Measurements from ENCODE around the gene MAMDC2. TPM values are rescaled to one million over a fixed set of nuclear protein-coding genes. Genes with fewer than 3 reads are reported as not detected.
A peak's percentile ranks its signal among the peaks of the same experiment; 100 is the strongest.
"Not testable (repeated sequence)": the region's sequence is repeated elsewhere in the genome, so short reads cannot be mapped to it uniquely, and the experiment has no call there.

Gene MAMDC2
- total and polyA plus RNA-seq, 5 donors from 2014 or later = 0.10 TPM; not detected in 4

GRCh38 chr9:70245952-70246351 lies 202.3 kb downstream of the MAMDC2 start:
- not testable (repeated sequence) for H3K4me1 Mint-ChIP-seq; ATAC-seq (ENCODE audit: low read depth in 2 of 2); H3K9me3 Mint-ChIP-seq

DNA sequence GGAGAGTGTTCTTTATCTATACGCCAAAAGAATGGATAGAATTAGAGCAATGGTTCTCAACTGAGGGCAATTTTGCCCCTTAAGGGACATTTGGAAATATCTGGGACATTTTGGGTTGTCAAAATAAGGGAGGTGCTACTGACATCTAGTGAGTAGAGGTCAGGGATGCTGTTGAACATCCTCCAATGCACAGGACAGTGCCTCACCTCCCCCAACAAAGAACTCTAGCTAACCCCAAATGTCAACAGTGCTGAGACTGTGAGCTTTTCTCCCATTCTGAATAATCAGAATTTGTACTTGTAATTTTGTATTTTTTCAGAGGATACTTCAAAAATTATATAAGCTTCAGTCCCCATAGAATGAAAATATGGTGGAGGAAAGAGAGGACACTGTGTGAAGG lies 206.6 kb downstream of the MAMDC2 start:
- H3K27ac Mint-ChIP-seq = peak overlapping the region in 1 of 3 donors; percentile 3
- no peak for ATAC-seq (ENCODE audit: low read depth in 2 of 2)

More at GRCh38 chr9:70245952-70246351, 202.3 kb downstream of the MAMDC2 start:
- H3K27me3 ChIP-seq (ENCODE audit: control insufficient read depth, insufficient read depth, low read length); H3K4me3 ChIP-seq (ENCODE audit: low read depth, low read length); H3K4me1 ChIP-seq (ENCODE audit: control insufficient read depth, insufficient read depth, low read length, poor library complexity, severe bottlenecking); H3K36me3 ChIP-seq (ENCODE audit: control insufficient read depth, insufficient read depth, low read length); H3K27ac ChIP-seq (ENCODE audit: insufficient read depth, low read length, poor library complexity, severe bottlenecking); H3K4me3 Mint-ChIP-seq; DNase-seq; H3K36me3 Mint-ChIP-seq; H3K27ac Mint-ChIP-seq; H3K9me3 ChIP-seq (ENCODE audit: control insufficient read depth in 2 of 2, low read length in 2 of 2): not testable (repeated sequence)
- peaks cover 38% of the 10 kb centered on the region for H3K27me3 Mint-ChIP-seq

GRCh38 chr9:70255486-70255885 lies 211.8 kb downstream of the MAMDC2 start:
- ATAC-seq (ENCODE audit: low read depth in 2 of 2) (no peak), DNase-seq (no peak)
- no peak overlapping the region for H3K27ac ChIP-seq (ENCODE audit: insufficient read depth, low read length, poor library complexity, severe bottlenecking)
- H3K27ac Mint-ChIP-seq = peak overlapping the region in 2 of 3 donors; percentile 22 to 33
- H3K27me3 Mint-ChIP-seq = no peaks in the 10 kb centered on the region
- no peak overlapping the region for H3K4me3 ChIP-seq (ENCODE audit: low read depth, low read length)
- no peaks in the 10 kb centered on the region for H3K9me3 ChIP-seq (ENCODE audit: control insufficient read depth in 2 of 2, low read length in 2 of 2)
- H3K4me3 Mint-ChIP-seq = peak overlapping the region in 1 of 4 donors; percentile 0
- H3K27me3 ChIP-seq (ENCODE audit: control insufficient read depth, insufficient read depth, low read length) = no peaks in the 10 kb centered on the region
- H3K36me3 ChIP-seq (ENCODE audit: control insufficient read depth, insufficient read depth, low read length) = no peaks in the 10 kb centered on the region
- H3K4me1 ChIP-seq (ENCODE audit: control insufficient read depth, insufficient read depth, low read length, poor library complexity, severe bottlenecking) = peaks cover 22% of the 10 kb centered on the region
- no peaks in the 10 kb centered on the region for H3K9me3 Mint-ChIP-seq
- peaks cover 15 to 28% (median 20%) of the 10 kb centered on the region in 4 donors for H3K4me1 Mint-ChIP-seq
- no peaks in the 10 kb centered on the region for H3K36me3 Mint-ChIP-seq

More for the DNA sequence above, 206.6 kb downstream of the MAMDC2 start:
- Mint-ChIP-seq H3K4me3 (no peak overlapping the region), H3K27me3 (peaks cover 11% of the 10 kb centered on the region), H3K36me3 (no peaks in the 10 kb centered on the region), H3K4me1 (peaks cover 0 to 9% (median 2%) of the 10 kb centered on the region in 4 donors), H3K9me3 (no peaks in the 10 kb centered on the region)
- no peaks in the 10 kb centered on the region for H3K36me3 ChIP-seq (ENCODE audit: control insufficient read depth, insufficient read depth, low read length)
- H3K27ac ChIP-seq (ENCODE audit: insufficient read depth, low read length, poor library complexity, severe bottlenecking) = no peak overlapping the region
- no peaks in the 10 kb centered on the region for H3K9me3 ChIP-seq (ENCODE audit: control insufficient read depth in 2 of 2, low read length in 2 of 2)
- H3K27me3 ChIP-seq (ENCODE audit: control insufficient read depth, insufficient read depth, low read length) = no peaks in the 10 kb centered on the region
- no peak overlapping the region for H3K4me3 ChIP-seq (ENCODE audit: low read depth, low read length)
- no peak for DNase-seq
- no peaks in the 10 kb centered on the region for H3K4me1 ChIP-seq (ENCODE audit: control insufficient read depth, insufficient read depth, low read length, poor library complexity, severe bottlenecking)

DNA sequence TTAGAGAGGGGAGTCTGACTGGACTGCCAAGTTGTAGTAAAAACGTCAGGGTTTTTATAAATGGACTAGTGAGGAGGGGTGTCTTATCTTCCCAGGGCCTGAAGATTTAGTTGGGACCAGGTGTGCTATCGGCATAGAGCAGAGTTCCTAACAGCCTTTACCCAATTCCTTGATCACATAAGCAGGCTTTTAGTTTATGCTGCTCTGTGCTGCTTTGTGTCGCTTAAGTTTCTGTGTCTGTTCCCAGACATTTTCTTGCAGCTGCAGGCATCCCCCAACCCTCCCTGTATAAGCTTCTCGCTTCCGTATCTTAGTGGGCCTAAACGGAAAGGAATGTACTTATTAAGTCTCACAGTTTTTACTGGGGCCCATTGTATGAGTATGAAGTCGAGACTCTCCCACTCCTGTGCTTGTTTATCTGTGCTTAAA lies 212.5 kb downstream of the MAMDC2 start:
- Mint-ChIP-seq H3K9me3 (no peaks in the 10 kb centered on the region), H3K4me1 (peaks cover 21 to 34% (median 25%) of the 10 kb centered on the region in 4 donors), H3K4me3 (peak overlapping the region in 2 of 4 donors; percentile 0 to 69), H3K27me3 (no peaks in the 10 kb centered on the region), H3K27ac (peak overlapping the region in 2 of 3 donors; percentile 22 to 33), H3K36me3 (no peaks in the 10 kb centered on the region)
- no peak overlapping the region for H3K27ac ChIP-seq (ENCODE audit: insufficient read depth, low read length, poor library complexity, severe bottlenecking)
- ATAC-seq (ENCODE audit: low read depth in 2 of 2) (no peak), DNase-seq (no peak)
- no peaks in the 10 kb centered on the region for H3K36me3 ChIP-seq (ENCODE audit: control insufficient read depth, insufficient read depth, low read length)
- H3K9me3 ChIP-seq (ENCODE audit: control insufficient read depth in 2 of 2, low read length in 2 of 2) = no peaks in the 10 kb centered on the region
- H3K27me3 ChIP-seq (ENCODE audit: control insufficient read depth, insufficient read depth, low read length) = no peaks in the 10 kb centered on the region
- no peak overlapping the region for H3K4me3 ChIP-seq (ENCODE audit: low read depth, low read length)
- peaks cover 29% of the 10 kb centered on the region for H3K4me1 ChIP-seq (ENCODE audit: control insufficient read depth, insufficient read depth, low read length, poor library complexity, severe bottlenecking)

DNA sequence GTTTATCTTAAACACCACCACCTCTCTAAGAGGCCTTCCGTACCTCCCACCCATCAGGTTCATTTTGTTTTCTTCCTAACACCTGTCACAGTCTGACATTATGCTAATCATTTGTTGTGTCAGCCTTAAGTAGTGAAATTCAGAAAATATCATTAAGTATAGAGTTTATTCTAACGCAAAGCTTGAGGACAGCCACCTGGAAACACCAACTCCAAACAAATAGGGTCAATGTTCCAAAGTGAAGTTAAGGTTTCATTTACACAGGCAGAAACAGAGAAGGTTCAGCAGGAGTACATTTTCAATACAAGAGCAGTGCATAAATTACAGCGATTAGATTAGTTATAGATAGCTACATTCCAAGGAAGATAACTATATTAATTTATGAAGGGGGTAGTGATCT lies 213.9 kb downstream of the MAMDC2 start:
- peaks cover 35 to 48% (median 38%) of the 10 kb centered on the region in 4 donors for H3K4me1 Mint-ChIP-seq
- ATAC-seq (ENCODE audit: low read depth in 2 of 2) (no peak), DNase-seq (no peak)
- Histone ChIP-seq H3K27me3 (ENCODE audit: control insufficient read depth, insufficient read depth, low read length) (no peaks in the 10 kb centered on the region), H3K4me3 (ENCODE audit: low read depth, low read length) (peak overlapping the region; percentile 78), H3K4me1 (ENCODE audit: control insufficient read depth, insufficient read depth, low read length, poor library complexity, severe bottlenecking) (peaks cover 43% of the 10 kb centered on the region), H3K9me3 (ENCODE audit: control insufficient read depth in 2 of 2, low read length in 2 of 2) (no peaks in the 10 kb centered on the region), H3K36me3 (ENCODE audit: control insufficient read depth, insufficient read depth, low read length) (no peaks in the 10 kb centered on the region), H3K27ac (ENCODE audit: insufficient read depth, low read length, poor library complexity, severe bottlenecking) (peak overlapping the region; percentile 92)
- H3K27ac Mint-ChIP-seq = peak overlapping the region; percentile 95 to 100 (median 96)
- H3K9me3 Mint-ChIP-seq = no peaks in the 10 kb centered on the region
- peaks cover 4% of the 10 kb centered on the region for H3K36me3 Mint-ChIP-seq
- H3K27me3 Mint-ChIP-seq = no peaks in the 10 kb centered on the region
- peak overlapping the region; percentile 88 to 95 (median 92) for H3K4me3 Mint-ChIP-seq

- peaks cover 49% of the 10 kb centered on the region for H3K4me1 ChIP-seq (ENCODE audit: control insufficient read depth, insufficient read depth, low read length, poor library complexity, severe bottlenecking)
- H3K4me3 ChIP-seq (ENCODE audit: low read depth, low read length) = peak overlapping the region; percentile 78
- Mint-ChIP-seq H3K4me1 (peaks cover 39 to 54% (median 44%) of the 10 kb centered on the region in 4 donors), H3K27me3 (no peaks in the 10 kb centered on the region), H3K4me3 (peak overlapping the region; percentile 88 to 95 (median 92)), H3K27ac (peak overlapping the region; percentile 95 to 100 (median 96)), H3K9me3 (no peaks in the 10 kb centered on the region), H3K36me3 (peaks cover 4% of the 10 kb centered on the region)
- H3K27me3 ChIP-seq (ENCODE audit: control insufficient read depth, insufficient read depth, low read length) = no peaks in the 10 kb centered on the region
- H3K9me3 ChIP-seq (ENCODE audit: control insufficient read depth in 2 of 2, low read length in 2 of 2) = no peaks in the 10 kb centered on the region
- H3K36me3 ChIP-seq (ENCODE audit: control insufficient read depth, insufficient read depth, low read length) = no peaks in the 10 kb centered on the region
- peak in 2 of 3 donors; percentile 65 to 72 for DNase-seq
- peak; percentile 58 to 61 for ATAC-seq (ENCODE audit: low read depth in 2 of 2)
- H3K27ac ChIP-seq (ENCODE audit: insufficient read depth, low read length, poor library complexity, severe bottlenecking) = peak overlapping the region; percentile 92
These were observed 214.5 kb downstream of the MAMDC2 start for GRCh38 chr9:70257991-70258691.

GRCh38 chr9:70258692-70259511 lies 215.3 kb downstream of the MAMDC2 start, which contains the start of gene SMC5:
TSS of gene SMC5 (plus strand) at chr9:70258978. CDS start at chr9:70259079, 101 bp downstream.
- peak; percentile 89 to 90 for ATAC-seq (ENCODE audit: low read depth in 2 of 2)
- Mint-ChIP-seq H3K9me3 (no peaks in the 10 kb centered on the region), H3K27ac (peak within 1 kb of the TSS; percentile 95 to 100 (median 96)), H3K4me3 (peak within 1 kb of the TSS; percentile 88 to 95 (median 92)), H3K27me3 (no peaks in the 10 kb centered on the region), H3K36me3 (peaks cover 4% of the 10 kb centered on the region), H3K4me1 (peaks cover 39 to 57% (median 45%) of the 10 kb centered on the region in 4 donors)
- Histone ChIP-seq H3K4me3 (ENCODE audit: low read depth, low read length) (peak within 1 kb of the TSS; percentile 95), H3K36me3 (ENCODE audit: control insufficient read depth, insufficient read depth, low read length) (no peaks in the 10 kb centered on the region), H3K27ac (ENCODE audit: insufficient read depth, low read length, poor library complexity, severe bottlenecking) (peak within 1 kb of the TSS; percentile 92), H3K27me3 (ENCODE audit: control insufficient read depth, insufficient read depth, low read length) (no peaks in the 10 kb centered on the region), H3K9me3 (ENCODE audit: control insufficient read depth in 2 of 2, low read length in 2 of 2) (no peaks in the 10 kb centered on the region), H3K4me1 (ENCODE audit: control insufficient read depth, insufficient read depth, low read length, poor library complexity, severe bottlenecking) (peaks cover 55% of the 10 kb centered on the region)
- DNase-seq = peak; percentile 81 to 94 (median 92)
